DOHH2 (cell line): ENCODE measurements around the gene NAALADL2.

ENCODE experiments used
- CTCF ChIP-seq: fragments of 200-600 bp; sonication (generic); IDR thresholded peaks from one replicate; pipeline ENCODE4 v1.5.1; 2014; ENCODE audit warnings: antibody characterized with exemption, mild to moderate bottlenecking, low read depth, low read length; ENCODE audit not compliant: poor library complexity, severe bottlenecking
- EZH2phosphoT487 ChIP-seq: fragments of 200-600 bp; sonication (generic); IDR thresholded peaks from 2 replicates; pipeline ENCODE4 v1.6.1; 2017; ENCODE audit warnings: borderline replicate concordance, mild to moderate bottlenecking, antibody characterized with exemption, low read length, moderate library complexity, mixed read lengths

- TF ChIP-seq CTCF (no peak), EZH2phosphoT487 (no peak)
Measured at GRCh38 chr3:175601521-175601920, 742.4 kb downstream of the NAALADL2 start.
